Measurements from ENCODE around the gene OSBPL10.

Gene OSBPL10

GRCh38 chr3:31848911-31849310 is 132.2 kb downstream of the OSBPL10 start:
- DNase-seq (ENCODE audit: low read depth) = peak; percentile 10

GRCh38 chr3:31848163-31848818 is 132.8 kb downstream of the OSBPL10 start:
- no peak for TF ChIP-seq CTCF (conservative IDR thresholded peaks at IDR 0.05; ENCODE audit: low read depth, low read length)
- no peak for DNase-seq (ENCODE audit: low read depth)
- H3K4me3 ChIP-seq (ENCODE audit: low read depth, low read length) = no peak overlapping the region

More at GRCh38 chr3:31848911-31849310, 132.2 kb downstream of the OSBPL10 start:
- no peak overlapping the region for H3K4me3 ChIP-seq (ENCODE audit: low read depth, low read length)
- TF ChIP-seq CTCF (conservative IDR thresholded peaks at IDR 0.05; ENCODE audit: low read depth, low read length) = no peak

GRCh38 chr3:31847760-31848159 is 133.3 kb downstream of the OSBPL10 start:
- no peak overlapping the region for H3K4me3 ChIP-seq (ENCODE audit: low read depth, low read length)
- TF ChIP-seq CTCF (conservative IDR thresholded peaks at IDR 0.05; ENCODE audit: low read depth, low read length) = no peak
- no peak for DNase-seq (ENCODE audit: low read depth)

GRCh38 chr3:31841515-31841914 is 139.5 kb downstream of the OSBPL10 start:
- DNase-seq (ENCODE audit: low read depth) = no peak
- TF ChIP-seq CTCF (conservative IDR thresholded peaks at IDR 0.05; ENCODE audit: low read depth, low read length) = no peak
- H3K4me3 ChIP-seq (ENCODE audit: low read depth, low read length) = no peak overlapping the region

GRCh38 chr3:31840252-31840651 is 140.8 kb downstream of the OSBPL10 start:
- no peak for TF ChIP-seq CTCF (conservative IDR thresholded peaks at IDR 0.05; ENCODE audit: low read depth, low read length)
- H3K4me3 ChIP-seq (ENCODE audit: low read depth, low read length) = no peak overlapping the region
- DNase-seq (ENCODE audit: low read depth) = no peak

- peak; percentile 35 for DNase-seq (ENCODE audit: low read depth)
- no peak for TF ChIP-seq CTCF (conservative IDR thresholded peaks at IDR 0.05; ENCODE audit: low read depth, low read length)
- no peak overlapping the region for H3K4me3 ChIP-seq (ENCODE audit: low read depth, low read length)
Observed at GRCh38 chr3:31839144-31839917, 141.7 kb downstream of the OSBPL10 start.

Data from choroid plexus epithelial cell (primary cell).